Measurements from ENCODE around the gene PTPRT.

DNA sequence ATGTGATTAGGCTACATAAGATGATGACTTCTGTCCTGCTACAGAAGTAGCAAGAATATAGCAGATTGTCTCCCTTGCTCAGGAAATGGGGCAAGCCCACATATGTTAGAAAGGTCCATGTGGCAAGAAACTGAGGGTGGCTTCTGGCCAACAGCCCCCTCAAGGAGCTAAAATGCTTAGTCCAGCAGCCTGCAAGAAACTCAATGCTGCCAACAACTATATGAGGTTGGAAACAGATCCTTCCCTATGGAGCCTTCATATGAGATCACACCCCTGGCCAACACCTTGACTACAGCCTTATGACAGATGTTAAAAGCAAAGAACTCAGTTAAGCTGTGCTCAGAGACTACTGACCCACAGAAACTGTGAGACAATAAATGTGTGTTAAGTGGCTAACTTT lies 22.1 kb downstream of the PTPRT start:
- no peak for TF ChIP-seq POLR2A (IDR thresholded peaks at IDR 0.05; ENCODE audit: low read depth, low read length)
- TF ChIP-seq POLR2AphosphoS5 (IDR thresholded peaks at IDR 0.05; ENCODE audit: low read depth, low read length): no peak

Data from GM12892 (cell line).